ENCODE measurements around the gene ZNF280C. TPM values are rescaled to one million over a fixed set of nuclear protein-coding genes. Genes with fewer than 3 reads are reported as not detected.

ZNF280C gene
- total RNA-seq, 1 experiment from 2014 or later = 12.9 TPM

DNA sequence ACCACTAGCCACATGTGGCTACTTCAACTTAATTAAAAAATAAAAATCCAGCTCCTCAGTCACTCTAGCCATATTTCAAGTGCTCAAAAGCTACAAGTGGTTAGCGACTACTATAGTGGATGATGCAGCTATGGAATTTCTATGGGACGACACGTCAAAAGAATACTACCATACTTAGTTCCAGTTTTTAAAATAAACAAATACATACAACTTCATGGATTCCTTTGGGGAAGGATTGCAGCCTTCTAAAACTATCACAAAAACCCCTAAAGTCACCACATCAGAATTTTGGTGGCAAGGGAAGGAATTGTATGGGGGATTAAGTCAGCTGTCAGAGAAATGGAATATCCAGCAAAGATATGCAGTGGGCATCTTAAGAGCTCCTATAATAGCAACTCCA, 6.5 kb downstream of the ZNF280C start:
- in situ Hi-C loops (cut with HindIII; ENCODE audit: low pct_unique_long_range_greater_than_20kb, low sequenced_read_pairs) = no loop called here
- no peak for ATAC-seq
- Histone ChIP-seq H3K4me1 (ENCODE audit: control insufficient read depth, insufficient read depth, low read length) (peaks cover 22% of the 10 kb centered on the region), H3K4me3 (ENCODE audit: low read depth in 2 of 2, low read length in 2 of 2) (no peak overlapping the region), H3K9me3 (ENCODE audit: control insufficient read depth, insufficient read depth, low read depth, low read length) (no peaks in the 10 kb centered on the region), H3K36me3 (ENCODE audit: control insufficient read depth, insufficient read depth, low read length) (0 out of 2 replicates have a peak, but pooled peaks cover 2% of the 10 kb centered on the region), H3K27ac (ENCODE audit: low read length) (no peak overlapping the region), H3K27me3 (ENCODE audit: control insufficient read depth, insufficient read depth, low read length) (no peaks in the 10 kb centered on the region)
- intact Hi-C loops (cut with micrococcal nuclease; ENCODE audit: unreplicated experiment) = no loop called here
- ChIA-PET CTCF (no interaction called here), POLR2A (interaction anchor here (0.6 to 0.7 kb wide), 2 partner anchors 77 to 359 kb away, joined by 3 read pairs; no protein-coding TSS in a partner anchor)
- DNase-seq (ENCODE audit: low read depth, low spot score) = no peak
- TF ChIP-seq REST (IDR thresholded peaks at IDR 0.05; ENCODE audit: insufficient read depth in 1 of 2, low read depth in 2 of 2, low read length in 1 of 2) = no peak
- BruUV-seq (replicated peaks) = no TSS peak

GRCh38 chrX:130261296-130261893, 7.3 kb downstream of the ZNF280C start:
- DNase-seq (ENCODE audit: low read depth, low spot score) (no peak), ATAC-seq (no peak)
- H3K27ac ChIP-seq (ENCODE audit: low read length) = no peak overlapping the region
- intact Hi-C loops (cut with micrococcal nuclease; ENCODE audit: unreplicated experiment) (no loop called here), in situ Hi-C loops (cut with HindIII; ENCODE audit: low pct_unique_long_range_greater_than_20kb, low sequenced_read_pairs) (no loop called here)
- TF ChIP-seq POLR2AphosphoS5 (IDR thresholded peaks at IDR 0.05; ENCODE audit: low read depth, low read length) = no peak
- no peak for TF ChIP-seq TCF7L2 (IDR thresholded peaks at IDR 0.05; ENCODE audit: low read depth, low read length)
- TF ChIP-seq REST (IDR thresholded peaks at IDR 0.05; ENCODE audit: insufficient read depth in 1 of 2, low read depth in 2 of 2, low read length in 1 of 2) = no peak
- TF ChIP-seq SIN3A (IDR thresholded peaks at IDR 0.05; ENCODE audit: borderline replicate concordance, insufficient read depth, low read depth, low read length) = no peak
- TF ChIP-seq CTCF (IDR thresholded peaks at IDR 0.05) = no peak
- ChIA-PET CTCF (no interaction called here), POLR2A (no interaction called here)
- no peaks in the 10 kb centered on the region for H3K9me3 ChIP-seq (ENCODE audit: control insufficient read depth, insufficient read depth, low read depth, low read length)
- H3K4me1 ChIP-seq (ENCODE audit: control insufficient read depth, insufficient read depth, low read length) = peaks cover 16% of the 10 kb centered on the region
- H3K27me3 ChIP-seq (ENCODE audit: control insufficient read depth, insufficient read depth, low read length) = no peaks in the 10 kb centered on the region
- BruUV-seq (replicated peaks) = no TSS peak
- no peak overlapping the region for H3K4me3 ChIP-seq (ENCODE audit: low read depth in 2 of 2, low read length in 2 of 2)
- H3K36me3 ChIP-seq (ENCODE audit: control insufficient read depth, insufficient read depth, low read length) = 0 out of 2 replicates have a peak, but pooled peaks cover 2% of the 10 kb centered on the region

All from Panc1 (cell line).